Testis (tissue), 3 donors: ENCODE measurements around the gene PZP. TPM values are rescaled to one million over a fixed set of nuclear protein-coding genes. Genes with fewer than 3 reads are reported as not detected.

ENCODE experiments used
- DNase-seq: peaks from one replicate; pipeline ENCODE4 v3.0.0-alpha.2; 2019
- H3K27ac ChIP-seq, 2 donors: fragments of 200-600 bp; sonication (generic); one replicate each; pipeline ENCODE4 v1.5.1; 2019
- H3K27me3 ChIP-seq: fragments of 200-600 bp; sonication (generic); one replicate; pipeline ENCODE4 v1.5.1; 2019
- H3K36me3 ChIP-seq: fragments of 200-600 bp; sonication (generic); one replicate; pipeline ENCODE4 v1.5.1; 2017; ENCODE audit warnings: low read depth; ENCODE audit errors: missing control alignments
- H3K4me1 ChIP-seq: fragments of 200-600 bp; sonication (generic); one replicate; pipeline ENCODE4 v1.5.1; 2019
- H3K4me3 ChIP-seq, 2 donors: fragments of 200-600 bp; sonication (generic); one replicate each; pipeline ENCODE4 v1.5.1; 2017 to 2019
- H3K9me3 ChIP-seq: fragments of 200-600 bp; sonication (generic); one replicate; pipeline ENCODE4 v1.5.1; 2017
- POLR2A ChIP-seq: fragments of 450-650 bp; IDR thresholded peaks from one replicate; pipeline ENCODE4 v1.6.1; 2017; ENCODE audit warnings: antibody characterized with exemption, mild to moderate bottlenecking, moderate library complexity
- WGBS, 2 donors: methylation state at CpG; one replicate each; pipeline ENCODE4 v1.1.5; 2018; 5-methylcytosine and 5-hydroxymethylcytosine counted together
- intact Hi-C: fragments of 100-400 bp; cut with DNase I; formaldehyde crosslinking; loops from one replicate; pipeline ENCODE4 v1.15.1; 2023; ENCODE audit warnings: low total_unique reads
- polyA plus RNA-seq: library from polyadenylated mRNA; stranded (reverse); fragments of 350-450 nt; fragmentation: Illumina TruSeq; extraction: RNeasy Lipid Tissue Mini Kit (QIAGEN cat#74804); gene quantifications from one replicate; pipeline ENCODE4 v1.2.3, GENCODE V29; 2014; ENCODE audit warnings: low read depth, low replicate concordance; ENCODE audit not compliant: insufficient read depth
- total RNA-seq, 2 donors: library from RNA; depleted of rRNA; stranded (reverse); fragments of >200 nt; gene quantifications; one replicate each; pipeline ENCODE4 v1.2.3, GENCODE V29; 2016
- TF ChIP-seq, protein P1 (sequence below), 3 experiments: fragments of 450-650 bp in 2 of 3; fragments of 200-600 bp in 1 of 3; sonication (generic) in 1 of 3; IDR thresholded peaks; one replicate each; pipeline ENCODE4 v1.5.1; 2016 to 2019; ENCODE audit warnings: antibody characterized with exemption in 3 of 3, mild to moderate bottlenecking in 2 of 3, moderate library complexity in 1 of 3

PZP gene
- total and polyA plus RNA-seq, 3 donors from 2014 or later = 4.6 to 10.7 (median 6.5) TPM

DNA sequence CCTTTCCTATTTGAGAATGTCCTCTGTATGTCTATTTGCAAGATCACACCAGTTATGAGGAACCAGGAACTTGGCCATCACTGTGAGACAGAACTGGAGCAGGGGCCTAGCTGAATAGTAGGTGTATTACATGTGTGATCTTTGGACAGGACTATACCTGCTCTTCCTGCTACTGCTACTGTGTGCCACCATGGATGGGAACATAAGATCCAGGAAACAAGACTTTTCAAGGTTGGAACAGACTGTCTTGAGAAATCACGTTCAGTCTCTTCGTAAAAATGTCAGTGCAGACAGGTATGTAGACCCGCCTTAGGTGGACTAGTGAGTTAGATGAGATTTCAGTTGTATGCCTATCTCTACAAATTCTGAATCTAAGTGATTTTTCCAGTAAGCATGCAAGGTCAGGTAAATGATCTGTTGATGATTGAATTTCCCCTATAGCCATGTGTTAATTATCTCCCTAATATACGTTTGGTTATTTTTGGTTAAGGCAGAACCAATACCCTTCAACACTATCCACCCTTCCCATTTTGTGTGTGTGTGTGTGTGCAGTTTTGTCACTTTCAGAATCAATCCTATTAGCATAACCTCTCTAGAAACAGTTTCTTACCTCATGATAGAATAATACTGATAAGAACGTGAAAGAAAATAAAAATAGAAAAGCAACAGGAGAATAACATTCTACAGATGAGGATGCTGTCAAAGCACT, 99.5 kb downstream of the PZP start:
- Histone ChIP-seq H3K4me3 (no peak overlapping the region), H3K36me3 (no peaks in the 10 kb centered on the region), H3K27me3 (no peaks in the 10 kb centered on the region), H3K9me3 (no peaks in the 10 kb centered on the region), H3K27ac (no peak overlapping the region), H3K4me1 (no peaks in the 10 kb centered on the region)
- TF ChIP-seq POLR2A = no peak
- TF ChIP-seq, protein P1, sequence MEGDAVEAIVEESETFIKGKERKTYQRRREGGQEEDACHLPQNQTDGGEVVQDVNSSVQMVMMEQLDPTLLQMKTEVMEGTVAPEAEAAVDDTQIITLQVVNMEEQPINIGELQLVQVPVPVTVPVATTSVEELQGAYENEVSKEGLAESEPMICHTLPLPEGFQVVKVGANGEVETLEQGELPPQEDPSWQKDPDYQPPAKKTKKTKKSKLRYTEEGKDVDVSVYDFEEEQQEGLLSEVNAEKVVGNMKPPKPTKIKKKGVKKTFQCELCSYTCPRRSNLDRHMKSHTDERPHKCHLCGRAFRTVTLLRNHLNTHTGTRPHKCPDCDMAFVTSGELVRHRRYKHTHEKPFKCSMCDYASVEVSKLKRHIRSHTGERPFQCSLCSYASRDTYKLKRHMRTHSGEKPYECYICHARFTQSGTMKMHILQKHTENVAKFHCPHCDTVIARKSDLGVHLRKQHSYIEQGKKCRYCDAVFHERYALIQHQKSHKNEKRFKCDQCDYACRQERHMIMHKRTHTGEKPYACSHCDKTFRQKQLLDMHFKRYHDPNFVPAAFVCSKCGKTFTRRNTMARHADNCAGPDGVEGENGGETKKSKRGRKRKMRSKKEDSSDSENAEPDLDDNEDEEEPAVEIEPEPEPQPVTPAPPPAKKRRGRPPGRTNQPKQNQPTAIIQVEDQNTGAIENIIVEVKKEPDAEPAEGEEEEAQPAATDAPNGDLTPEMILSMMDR (IDR thresholded peaks at IDR 0.05) = no peak
- intact Hi-C loops = no loop called here
- 71 to 76% methylated on average over 5 of the region's 5 CpGs for WGBS, 2 donors
- DNase-seq = no peak

DNA sequence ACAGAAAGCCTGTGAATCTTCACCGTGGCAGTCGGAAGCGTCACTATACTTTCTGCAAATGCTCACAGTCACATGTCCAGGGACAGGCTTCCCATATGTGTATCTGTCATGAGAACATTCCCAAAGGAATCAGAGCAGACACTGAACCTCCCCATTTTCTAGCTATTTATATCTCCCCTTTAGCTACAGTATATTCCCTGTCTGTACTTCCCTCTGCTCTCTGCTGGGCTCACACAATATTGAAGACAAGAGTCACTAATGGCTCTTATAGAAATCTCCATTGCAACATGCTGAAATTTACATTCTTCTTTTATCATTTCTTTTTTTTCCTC, 100.7 kb downstream of the PZP start:
- H3K27me3 ChIP-seq = no peaks in the 10 kb centered on the region
- TF ChIP-seq POLR2A = no peak
- TF ChIP-seq, protein P1 (IDR thresholded peaks at IDR 0.05) = no peak
- no peak overlapping the region for H3K27ac ChIP-seq
- H3K4me1 ChIP-seq = no peaks in the 10 kb centered on the region
- WGBS, 2 donors = 85 to 96% methylated on average over 3 of the region's 3 CpGs
- no peaks in the 10 kb centered on the region for H3K9me3 ChIP-seq
- no peaks in the 10 kb centered on the region for H3K36me3 ChIP-seq
- intact Hi-C loops = no loop called here
- H3K4me3 ChIP-seq = no peak overlapping the region
- no peak for DNase-seq

DNA sequence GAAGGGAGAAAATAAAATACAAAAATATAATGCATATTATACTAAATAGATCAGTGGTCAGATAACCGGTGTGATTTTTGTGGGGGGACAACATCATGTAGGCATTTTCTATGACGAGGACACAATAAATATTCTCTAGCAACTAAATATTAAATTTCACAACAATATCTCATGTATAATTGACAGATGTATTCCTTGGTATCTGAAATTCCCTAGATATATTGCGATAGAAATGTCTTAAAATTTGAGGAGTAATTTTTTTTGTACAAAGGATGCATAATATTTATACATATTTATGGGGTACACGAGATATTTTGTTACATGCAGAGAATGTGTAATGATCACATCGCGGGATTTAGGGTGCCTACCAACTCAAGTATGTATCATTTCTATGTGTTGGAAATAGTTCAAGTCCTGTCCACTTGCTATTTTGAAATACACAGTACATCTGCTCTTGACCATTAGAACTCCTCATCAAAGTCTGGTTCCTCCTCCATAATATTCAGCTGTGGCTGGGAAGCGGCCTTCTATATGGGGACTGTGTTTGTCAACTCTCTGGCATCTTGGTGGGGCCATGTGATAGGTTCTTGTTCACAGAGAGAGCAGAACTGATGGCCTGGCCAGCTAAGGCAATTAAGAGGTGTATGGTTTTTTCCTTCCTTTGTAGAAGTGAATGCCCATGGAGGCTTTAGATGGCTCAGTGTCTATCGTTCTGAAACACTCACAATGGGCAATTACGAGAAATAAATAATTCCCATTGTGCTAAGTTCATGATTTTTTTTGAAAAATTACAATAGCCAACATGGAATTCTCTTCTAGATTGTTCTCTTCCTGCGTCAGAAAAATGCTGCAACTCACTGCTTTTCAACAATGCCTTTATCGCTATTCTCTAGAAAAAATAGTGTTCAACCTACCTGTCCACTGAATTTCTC, 101.3 kb downstream of the PZP start:
- H3K36me3 ChIP-seq = no peaks in the 10 kb centered on the region
- 92% methylated on average over 11 of the region's 11 CpGs for WGBS, 2 donors
- TF ChIP-seq, protein P1 (IDR thresholded peaks at IDR 0.05) = no peak
- no peak for TF ChIP-seq POLR2A
- no peak overlapping the region for H3K4me3 ChIP-seq
- no peak overlapping the region for H3K27ac ChIP-seq
- intact Hi-C loops = no loop called here
- no peaks in the 10 kb centered on the region for H3K9me3 ChIP-seq
- H3K27me3 ChIP-seq = no peaks in the 10 kb centered on the region
- H3K4me1 ChIP-seq = no peaks in the 10 kb centered on the region
- no peak for DNase-seq

DNA sequence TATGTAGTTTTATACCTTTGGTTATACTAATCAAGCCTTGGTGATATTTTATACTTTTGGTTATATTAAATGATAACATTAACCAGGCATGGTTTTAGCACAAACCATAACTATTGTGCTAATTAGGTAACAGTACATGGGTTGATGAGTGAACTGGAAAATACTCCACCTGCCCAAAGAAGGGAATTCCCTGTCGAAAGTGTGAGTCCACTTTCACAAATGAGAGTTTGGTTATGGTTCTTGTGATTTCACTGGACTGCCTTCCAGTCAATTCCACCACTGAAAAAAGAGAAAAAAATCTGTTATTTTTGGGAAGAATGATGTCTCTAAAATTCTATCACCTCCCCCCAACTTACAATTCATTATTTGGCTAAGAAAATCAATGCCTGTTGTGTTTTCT, 102.1 kb downstream of the PZP start:
- no peaks in the 10 kb centered on the region for H3K4me1 ChIP-seq
- no peaks in the 10 kb centered on the region for H3K9me3 ChIP-seq
- DNase-seq = no peak
- intact Hi-C loops = no loop called here
- H3K4me3 ChIP-seq = no peak overlapping the region
- WGBS, 2 donors = 94 to 97% methylated on average over 1 of the region's 1 CpG
- H3K27me3 ChIP-seq = no peaks in the 10 kb centered on the region
- no peaks in the 10 kb centered on the region for H3K36me3 ChIP-seq
- no peak overlapping the region for H3K27ac ChIP-seq
- TF ChIP-seq, protein P1 (IDR thresholded peaks at IDR 0.05) = no peak
- no peak for TF ChIP-seq POLR2A
